HEK293T (cell line): ENCODE measurements around the gene FAM47E.

Experiments used
- BHLHE40 ChIP-seq: fragments of 450-650 bp; IDR thresholded peaks from 2 replicates; pipeline ENCODE4 v1.6.1; 2016; ENCODE audit warnings: mild to moderate bottlenecking, moderate library complexity, borderline replicate concordance
- FOXK2 ChIP-seq: fragments of 450-650 bp; IDR thresholded peaks from 2 replicates; pipeline ENCODE4 v1.6.1; 2016; ENCODE audit warnings: mild to moderate bottlenecking
- HDGF ChIP-seq: fragments of 450-650 bp; IDR thresholded peaks from 2 replicates; pipeline ENCODE4 v1.6.1; 2017; ENCODE audit warnings: antibody characterized with exemption, borderline replicate concordance
- PKNOX1 ChIP-seq: fragments of 450-650 bp; IDR thresholded peaks from 2 replicates; pipeline ENCODE4 v1.6.1; 2016
- TARDBP ChIP-seq: fragments of 450-650 bp; IDR thresholded peaks from 2 replicates; pipeline ENCODE4 v1.6.1; 2016

- TF ChIP-seq HDGF: no peak
- TF ChIP-seq FOXK2: no peak
- TF ChIP-seq BHLHE40: no peak
- no peak for TF ChIP-seq TARDBP
- no peak for TF ChIP-seq PKNOX1
These were observed 34.3 kb upstream of the FAM47E start for GRCh38 chr4:76216975-76217814.
